ENCODE results near the gene CIP2A. TPM values are rescaled to one million over a fixed set of nuclear protein-coding genes. Genes with fewer than 3 reads are reported as not detected.
A peak's percentile ranks its signal among the peaks of the same experiment; 100 is the strongest.

The CIP2A gene
- total RNA-seq, 1 donor from 2014 or later = 3.2 TPM

GRCh38 chr3:108564564-108564963 lies 24.7 kb downstream of the CIP2A start:
- no peak overlapping the region for H3K27ac ChIP-seq
- ATAC-seq (no peak), DNase-seq (no peak)
- H3K27me3 ChIP-seq (ENCODE audit: low read depth) = no peaks in the 10 kb centered on the region
- H3K4me1 ChIP-seq = no peaks in the 10 kb centered on the region
- H3K36me3 ChIP-seq = no peaks in the 10 kb centered on the region
- intact Hi-C loops (cut with DNase I) = no loop called here
- no peaks in the 10 kb centered on the region for H3K9me3 ChIP-seq
- no peak for TF ChIP-seq CTCF (IDR thresholded peaks at IDR 0.05)
- no peak overlapping the region for H3K4me3 ChIP-seq

- TF ChIP-seq CTCF (IDR thresholded peaks at IDR 0.05) = no peak
- Histone ChIP-seq H3K27me3 (ENCODE audit: low read depth) (no peaks in the 10 kb centered on the region), H3K4me1 (no peaks in the 10 kb centered on the region), H3K36me3 (no peaks in the 10 kb centered on the region), H3K9me3 (no peaks in the 10 kb centered on the region), H3K27ac (no peak overlapping the region), H3K4me3 (no peak overlapping the region)
- intact Hi-C loops (cut with DNase I) = no loop called here
- DNase-seq (no peak), ATAC-seq (no peak)
Measured at GRCh38 chr3:108562565-108562964, 26.7 kb downstream of the CIP2A start.

- ATAC-seq = no peak
Measured at GRCh38 chr3:108555966-108556581, 33.2 kb downstream of the CIP2A start.

GRCh38 chr3:108554913-108555571 lies 34.2 kb downstream of the CIP2A start:
- DNase-seq = no peak
- Histone ChIP-seq H3K4me1 (peaks cover 9% of the 10 kb centered on the region), H3K27me3 (ENCODE audit: low read depth) (no peaks in the 10 kb centered on the region), H3K36me3 (no peaks in the 10 kb centered on the region), H3K27ac (no peak overlapping the region), H3K4me3 (no peak overlapping the region), H3K9me3 (no peaks in the 10 kb centered on the region)
- no peak for TF ChIP-seq CTCF (IDR thresholded peaks at IDR 0.05)
- peak in 1 of 2 donors; percentile 57 for ATAC-seq
- intact Hi-C loops (cut with DNase I) = loop anchor here (5.0 kb wide), 1 partner anchor 68 kb away; no protein-coding TSS in a partner anchor

More at GRCh38 chr3:108555966-108556581, 33.2 kb downstream of the CIP2A start:
- TF ChIP-seq CTCF (IDR thresholded peaks at IDR 0.05) = no peak
- Histone ChIP-seq H3K36me3 (no peaks in the 10 kb centered on the region), H3K4me3 (no peak overlapping the region), H3K27ac (no peak overlapping the region), H3K4me1 (peaks cover 9% of the 10 kb centered on the region), H3K9me3 (no peaks in the 10 kb centered on the region), H3K27me3 (ENCODE audit: low read depth) (no peaks in the 10 kb centered on the region)
- intact Hi-C loops (cut with DNase I) = no loop called here
- DNase-seq = no peak

DNA sequence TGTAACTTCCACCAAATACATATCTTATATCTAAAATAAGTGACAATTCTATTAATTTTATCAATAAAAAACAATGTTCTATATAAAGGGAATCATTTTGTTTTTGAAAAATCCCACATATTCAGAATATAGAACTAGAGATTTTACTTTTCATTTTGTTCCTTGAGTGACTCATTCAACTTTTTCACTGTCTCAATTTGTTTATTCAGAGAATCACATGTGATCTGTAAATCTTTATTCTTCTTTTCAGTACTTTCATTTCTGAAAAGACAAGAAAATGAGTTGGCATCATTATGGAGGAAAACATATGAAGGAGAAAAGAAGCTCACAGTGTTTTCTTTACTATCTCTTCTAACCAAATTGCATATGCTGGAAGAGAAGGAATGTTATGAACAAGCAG lies 35.0 kb downstream of the CIP2A start:
- Histone ChIP-seq H3K27ac (no peak overlapping the region), H3K9me3 (no peaks in the 10 kb centered on the region), H3K36me3 (no peaks in the 10 kb centered on the region), H3K27me3 (ENCODE audit: low read depth) (no peaks in the 10 kb centered on the region), H3K4me1 (peaks cover 9% of the 10 kb centered on the region), H3K4me3 (no peak overlapping the region)
- DNase-seq (no peak), ATAC-seq (no peak)
- TF ChIP-seq CTCF (IDR thresholded peaks at IDR 0.05) = no peak
- intact Hi-C loops (cut with DNase I) = loop anchor here (5.0 kb wide), 1 partner anchor 67 kb away; no protein-coding TSS in a partner anchor

Data from lower lobe of right lung (tissue), 2 donors.